HepG2 (cell line): ENCODE data around the gene CLIC1. TPM values are rescaled to one million over a fixed set of nuclear protein-coding genes. Genes with fewer than 3 reads are reported as not detected.

Experiments used
- ARID3A ChIP-seq: IDR thresholded peaks from 2 replicates; pipeline ENCODE4 v1.6.1; 2012; ENCODE audit warnings: low read depth, low read length, improper control_type of control experiment
- ATRX ChIP-seq: sonication (generic); formaldehyde crosslinking; IDR thresholded peaks from 2 replicates; pipeline ENCODE4 v1.4.0; 2020; ENCODE audit warnings: missing genetic modification reagents, borderline replicate concordance
- BORCS8-MEF2B ChIP-seq: sonication (generic); formaldehyde crosslinking; IDR thresholded peaks from 2 replicates; pipeline ENCODE4 v1.8.0; 2022; ENCODE audit warnings: mild to moderate bottlenecking, missing genetic modification reagents
- CENPT ChIP-seq: sonication (generic); formaldehyde crosslinking; IDR thresholded peaks from 2 replicates; pipeline ENCODE4 v1.8.0; 2022; ENCODE audit warnings: low read depth, mild to moderate bottlenecking, moderate library complexity, missing genetic modification reagents
- ELF1 ChIP-seq: sonication (generic); formaldehyde crosslinking; IDR thresholded peaks from 2 replicates; pipeline ENCODE4 v1.4.0; 2020; ENCODE audit warnings: missing genetic modification reagents
- GZF1 ChIP-seq: sonication (generic); formaldehyde crosslinking; IDR thresholded peaks from 2 replicates; pipeline ENCODE4 v1.5.1; 2020; ENCODE audit warnings: mild to moderate bottlenecking, missing genetic modification reagents
- MAFF ChIP-seq: IDR thresholded peaks from 2 replicates; pipeline ENCODE4 v1.6.1; 2011; ENCODE audit warnings: low read depth, low read length, improper control_type of control experiment
- PAF1 ChIP-seq: IDR thresholded peaks from 2 replicates; pipeline ENCODE4 v1.6.1; 2016; ENCODE audit warnings: missing genetic modification reagents, missing compliant biosample characterization
- PAWR ChIP-seq: sonication (generic); formaldehyde crosslinking; IDR thresholded peaks from 2 replicates; pipeline ENCODE4 v1.4.0; 2020; ENCODE audit warnings: missing genetic modification reagents, mild to moderate bottlenecking, borderline replicate concordance
- SMC3 ChIP-seq: IDR thresholded peaks from 2 replicates; pipeline ENCODE4 v1.6.1; 2011; ENCODE audit warnings: low read length, improper control_type of control experiment
- U2AF2 ChIP-seq: fragments of 200-400 bp; formaldehyde crosslinking; IDR thresholded peaks from 2 replicates; pipeline ENCODE4 v1.6.1; 2017; ENCODE audit warnings: low read depth, mild to moderate bottlenecking, low read length
- ZBTB2 ChIP-seq: sonication (generic); formaldehyde crosslinking; IDR thresholded peaks from 2 replicates; pipeline ENCODE4 v1.8.0; 2022; ENCODE audit warnings: low read depth, missing genetic modification reagents
- ZFP41 ChIP-seq: sonication (generic); formaldehyde crosslinking; IDR thresholded peaks from 2 replicates; pipeline ENCODE4 v1.4.0; 2020; ENCODE audit warnings: mild to moderate bottlenecking, missing genetic modification reagents, borderline replicate concordance
- ZNF121 ChIP-seq: sonication (generic); formaldehyde crosslinking; IDR thresholded peaks from 2 replicates; pipeline ENCODE4 v1.5.0; 2020; ENCODE audit warnings: mild to moderate bottlenecking, missing genetic modification reagents
- ZNF274 ChIP-seq: sonication (generic); formaldehyde crosslinking; IDR thresholded peaks from 2 replicates; pipeline ENCODE4 v1.5.1; 2020; ENCODE audit warnings: mild to moderate bottlenecking, missing genetic modification reagents
- ZNF34 ChIP-seq: sonication (generic); formaldehyde crosslinking; IDR thresholded peaks from 2 replicates; pipeline ENCODE4 v1.4.0; 2020; ENCODE audit warnings: mild to moderate bottlenecking, missing genetic modification reagents, borderline replicate concordance
- ZNF441 ChIP-seq: sonication (generic); formaldehyde crosslinking; IDR thresholded peaks from 2 replicates; pipeline ENCODE4 v1.7.0; 2021; ENCODE audit warnings: missing genetic modification reagents, borderline replicate concordance
- ZNF512 ChIP-seq: sonication (generic); formaldehyde crosslinking; IDR thresholded peaks from 2 replicates; pipeline ENCODE4 v1.4.0; 2020; ENCODE audit warnings: mild to moderate bottlenecking, missing genetic modification reagents
- ZNF562 ChIP-seq: sonication (generic); formaldehyde crosslinking; IDR thresholded peaks from 2 replicates; pipeline ENCODE4 v1.8.0; 2022; ENCODE audit warnings: missing genetic modification reagents, borderline replicate concordance
- ZNF776 ChIP-seq: sonication (generic); formaldehyde crosslinking; IDR thresholded peaks from 2 replicates; pipeline ENCODE4 v1.4.0; 2020; ENCODE audit warnings: mild to moderate bottlenecking, missing genetic modification reagents
- polyA plus RNA-seq, 8 experiments: library from polyadenylated mRNA; depleted of rRNA in 3 of 8; stranded (reverse) in 7 of 8; unstranded in 1 of 8; fragments of >200 nt; fragmentation: Illumina TruSeq in 4 of 8; extraction: Trizol in 4 of 8; gene quantifications; 2 replicates each; pipeline versions ENCODE4 v1.2.1 to v1.2.3, GENCODE V29; 2011 to 2016; ENCODE audit warnings: low read depth in 4 of 8, missing spikeins in 1 of 8, mixed read lengths in 1 of 8; ENCODE audit not compliant: insufficient read depth in 1 of 8
- total RNA-seq, 5 experiments: library from RNA; depleted of rRNA; stranded (reverse); fragments of >200 nt; fragmentation: Illumina TruSeq; extraction: Trizol; gene quantifications; 2 replicates each; pipeline ENCODE4 v1.2.3, GENCODE V29; 2016; ENCODE audit warnings: low read depth in 1 of 5
- TF ChIP-seq, protein P1 (sequence below), 2 experiments: sonication (generic) in 1 of 2; formaldehyde crosslinking in 1 of 2; IDR thresholded peaks; 2 replicates each; pipeline versions ENCODE4 v1.4.0 to v1.6.1; 2016 to 2020; ENCODE audit warnings: borderline replicate concordance in 1 of 2, low read depth in 1 of 2, mild to moderate bottlenecking in 1 of 2, missing genetic modification reagents in 1 of 2

The CLIC1 gene
- total and polyA plus RNA-seq, 2 of the 13 experiments (the other 11 are each of a cell fraction or from before 2014, with no cell fraction given), result 602 to 891 TPM

- TF ChIP-seq ZNF121 (peak; percentile 67), CENPT (CRISPR knock-in tag) (no peak), ZBTB2 (CRISPR knock-in tag) (no peak), SMC3 (peak; percentile 48; the same call in 1 of the 2 replicates), PAWR (CRISPR knock-in tag) (no peak), GZF1 (CRISPR knock-in tag) (no peak; the same call in 1 of the 2 replicates), ZNF512 (CRISPR knock-in tag) (no peak), U2AF2 (peak; percentile 85; the same call in 1 of the 2 replicates), ZNF776 (CRISPR knock-in tag) (no peak), ZNF562 (CRISPR knock-in tag) (no peak), BORCS8-MEF2B (CRISPR knock-in tag) (0 out of 2 replicates have a peak, but pooled peaks have one; percentile 41), ELF1 (peak; percentile 50), ARID3A (peak; percentile 86), ZFP41 (CRISPR knock-in tag) (no peak), ZNF34 (CRISPR knock-in tag) (no peak), ZNF441 (CRISPR knock-in tag) (no peak), PAF1 (CRISPR knock-in tag) (no peak), MAFF (no peak), ZNF274 (no peak), ATRX (CRISPR knock-in tag) (no peak)
- TF ChIP-seq, protein P1, sequence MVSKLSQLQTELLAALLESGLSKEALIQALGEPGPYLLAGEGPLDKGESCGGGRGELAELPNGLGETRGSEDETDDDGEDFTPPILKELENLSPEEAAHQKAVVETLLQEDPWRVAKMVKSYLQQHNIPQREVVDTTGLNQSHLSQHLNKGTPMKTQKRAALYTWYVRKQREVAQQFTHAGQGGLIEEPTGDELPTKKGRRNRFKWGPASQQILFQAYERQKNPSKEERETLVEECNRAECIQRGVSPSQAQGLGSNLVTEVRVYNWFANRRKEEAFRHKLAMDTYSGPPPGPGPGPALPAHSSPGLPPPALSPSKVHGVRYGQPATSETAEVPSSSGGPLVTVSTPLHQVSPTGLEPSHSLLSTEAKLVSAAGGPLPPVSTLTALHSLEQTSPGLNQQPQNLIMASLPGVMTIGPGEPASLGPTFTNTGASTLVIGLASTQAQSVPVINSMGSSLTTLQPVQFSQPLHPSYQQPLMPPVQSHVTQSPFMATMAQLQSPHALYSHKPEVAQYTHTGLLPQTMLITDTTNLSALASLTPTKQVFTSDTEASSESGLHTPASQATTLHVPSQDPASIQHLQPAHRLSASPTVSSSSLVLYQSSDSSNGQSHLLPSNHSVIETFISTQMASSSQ (IDR thresholded peaks at IDR 0.05; ENCODE audit: low read depth), result peak; percentile 88
- TF ChIP-seq, protein P1 (CRISPR knock-in tag; IDR thresholded peaks at IDR 0.05; ENCODE audit: borderline replicate concordance), result peak; percentile 85
Observed at GRCh38 chr6:31737315-31737990, 1.1 kb upstream of the CLIC1 start (continued).
